HG02970 (cell line): Measurements from ENCODE around the gene ITGB8.

Source experiments
- ATAC-seq: cut with Tn5 transposase; IDR thresholded peaks from one replicate; pipeline ENCODE4 v1.9.1; 2021; ENCODE audit warnings: mild to moderate bottlenecking, moderate library complexity, moderate number of reproducible peaks; ENCODE audit not compliant: unreplicated experiment, low FRiP score

ITGB8 gene

DNA sequence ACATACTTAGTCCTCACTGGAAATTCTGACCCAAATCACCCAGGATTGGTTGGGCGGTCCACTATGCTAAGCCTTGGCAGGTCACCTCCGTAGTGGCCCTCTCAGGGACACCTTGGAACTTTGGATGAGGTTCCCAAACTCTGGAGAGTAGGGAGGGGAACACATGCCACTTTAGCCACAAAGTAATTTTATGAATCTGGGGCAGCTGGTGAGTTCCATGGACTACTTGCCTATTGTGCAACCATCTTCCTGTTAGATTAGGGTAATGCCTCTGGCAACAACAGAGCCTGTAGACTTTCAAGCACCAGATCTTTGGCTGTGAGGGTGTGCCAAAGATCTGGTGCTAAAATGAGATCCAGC, 77.7 kb downstream of the ITGB8 start:
- ATAC-seq = no peak

DNA sequence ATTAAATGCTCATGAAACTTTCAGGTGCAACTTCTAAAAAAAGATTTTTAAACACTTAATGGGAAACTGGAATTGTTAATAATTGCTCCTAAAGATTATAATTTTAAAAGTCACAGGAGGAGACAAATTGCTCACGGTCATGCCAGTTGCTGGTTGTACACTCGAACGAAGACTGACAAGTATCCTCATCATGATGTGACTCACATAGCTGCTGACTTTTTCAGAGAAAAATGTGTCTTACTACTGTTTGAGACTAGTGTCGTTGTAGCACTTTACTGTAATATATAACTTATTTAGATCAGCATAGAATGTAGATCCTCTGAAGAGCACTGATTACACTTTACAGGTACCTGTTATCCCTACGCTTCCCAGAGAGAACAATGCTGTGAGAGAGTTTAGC, 79.3 kb downstream of the ITGB8 start:
- no peak for ATAC-seq

DNA sequence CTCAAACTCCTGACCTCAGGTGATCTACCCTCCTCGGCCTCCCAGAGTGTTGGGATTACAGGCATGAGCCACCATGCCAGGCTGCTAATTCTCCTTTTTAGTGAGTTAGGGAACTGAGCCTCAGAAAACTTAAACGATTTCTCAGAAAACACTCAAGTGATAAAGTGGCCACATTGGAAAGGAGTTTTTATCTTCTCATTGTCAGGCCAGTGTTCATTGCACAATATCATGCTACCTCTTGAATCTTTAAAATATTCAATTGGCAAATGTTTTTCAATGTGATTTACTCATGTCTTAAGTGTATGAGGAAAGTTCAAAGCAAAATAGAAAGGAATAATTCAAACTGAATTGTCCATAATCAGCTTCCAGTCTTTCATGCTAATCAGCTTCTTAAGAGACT, 80.7 kb downstream of the ITGB8 start:
- ATAC-seq = no peak

DNA sequence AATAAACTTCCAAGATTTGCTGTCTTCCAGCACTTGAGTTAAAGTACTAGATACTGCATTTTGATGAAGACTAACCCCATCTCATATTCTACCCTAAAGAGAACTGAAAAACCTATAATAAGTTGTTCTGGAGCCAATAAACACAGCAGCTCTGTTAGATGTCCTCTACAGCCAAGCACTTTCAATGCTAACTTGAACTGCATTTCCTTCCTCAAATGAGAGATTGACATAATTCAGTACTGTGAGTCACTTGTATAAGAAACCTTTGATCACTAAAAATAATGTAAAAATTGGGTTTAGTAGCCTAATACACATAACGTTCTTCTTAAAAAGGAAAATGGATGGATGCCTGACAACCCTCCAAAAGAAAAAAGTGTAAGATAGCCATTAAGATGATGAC, 81.3 kb downstream of the ITGB8 start:
- ATAC-seq = no peak

DNA sequence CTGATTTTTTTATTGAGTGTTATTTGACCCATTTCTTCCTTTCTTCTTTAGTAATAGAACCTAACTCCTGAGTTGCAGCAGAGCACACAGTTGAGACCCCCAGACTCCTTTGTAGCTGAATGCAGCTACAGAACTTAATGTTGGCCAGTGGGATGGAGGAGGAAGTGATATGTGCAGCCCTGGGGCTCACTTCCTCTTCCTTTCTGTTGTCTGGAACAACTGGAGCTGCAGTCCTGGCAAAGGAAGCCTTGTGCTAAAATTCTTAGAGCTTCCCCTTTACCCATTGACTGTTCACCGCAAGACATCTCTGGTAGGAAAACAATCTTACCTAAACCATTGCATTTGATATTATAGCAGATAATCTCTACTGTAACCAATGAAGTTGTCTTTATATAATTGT, 86.6 kb downstream of the ITGB8 start:
- no peak for ATAC-seq

DNA sequence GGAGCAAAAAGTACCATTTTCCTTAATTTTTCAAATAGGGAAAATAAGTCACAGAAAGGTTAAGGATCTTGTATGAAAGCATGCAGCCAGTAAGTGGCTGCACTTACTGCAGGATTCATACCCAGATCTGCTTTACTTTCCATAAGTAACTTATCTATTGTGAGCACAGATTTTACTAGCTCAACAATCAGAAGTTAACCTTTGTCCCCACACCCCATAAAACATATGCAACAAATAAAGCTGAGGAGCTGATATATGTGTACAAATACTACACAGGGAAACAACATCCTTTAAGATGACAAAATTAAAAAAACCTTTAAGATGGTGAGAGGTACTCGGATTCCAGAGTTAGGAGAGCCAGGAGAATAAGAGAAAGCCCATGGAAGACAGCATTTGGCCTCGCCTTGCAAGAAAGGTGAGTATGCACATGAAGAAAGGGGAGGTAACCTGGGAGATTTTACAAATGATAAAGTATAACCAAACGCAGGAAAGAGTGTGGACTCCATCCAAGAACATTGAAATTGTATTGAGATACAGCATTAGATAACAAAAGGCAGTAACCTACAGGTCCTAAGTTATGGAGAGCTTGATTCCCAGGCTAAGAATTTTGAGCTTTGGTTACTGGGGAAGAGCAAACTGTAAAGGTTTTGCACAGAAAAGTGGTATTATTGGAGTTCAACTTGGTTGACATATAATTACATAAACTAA, 87.1 kb downstream of the ITGB8 start:
- ATAC-seq = no peak

DNA sequence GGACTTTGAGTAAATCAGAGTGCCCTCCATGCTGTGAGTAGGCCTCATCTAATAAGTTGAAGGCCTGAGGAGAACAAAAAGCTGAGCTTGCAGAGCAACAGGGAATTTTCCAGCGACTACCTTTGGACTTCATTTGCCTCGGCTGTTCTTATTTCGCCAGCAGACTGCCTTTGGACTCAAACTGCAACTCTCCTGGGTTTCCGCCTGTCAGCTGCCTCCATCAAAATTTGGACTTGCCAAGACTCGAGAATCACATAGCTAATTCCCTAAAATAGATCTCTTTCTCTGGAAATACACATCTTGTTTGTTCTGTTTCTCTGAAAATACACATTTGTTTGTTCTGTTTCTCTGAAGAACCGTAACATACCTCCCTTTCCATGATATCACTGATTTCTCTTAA, 93.8 kb downstream of the ITGB8 start:
- ATAC-seq = no peak

DNA sequence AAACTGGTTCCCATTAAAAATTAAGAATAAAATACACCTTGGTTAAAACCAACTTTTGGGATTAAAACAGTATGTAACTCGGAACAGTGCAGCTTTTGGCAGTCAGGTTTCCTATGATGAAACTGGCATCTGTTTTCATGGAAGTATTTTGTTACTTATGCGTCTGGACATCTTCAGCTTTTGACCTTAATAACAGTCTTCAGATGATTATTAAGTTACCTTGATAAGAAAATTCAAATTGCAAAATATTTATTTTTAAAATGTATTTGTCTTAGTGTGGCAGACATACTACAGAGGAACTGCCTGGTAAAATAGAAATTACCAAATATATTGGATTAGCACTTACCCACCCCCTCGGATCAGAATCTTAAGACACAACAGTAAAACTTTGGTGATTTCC, 100.0 kb downstream of the ITGB8 start:
- no peak for ATAC-seq

DNA sequence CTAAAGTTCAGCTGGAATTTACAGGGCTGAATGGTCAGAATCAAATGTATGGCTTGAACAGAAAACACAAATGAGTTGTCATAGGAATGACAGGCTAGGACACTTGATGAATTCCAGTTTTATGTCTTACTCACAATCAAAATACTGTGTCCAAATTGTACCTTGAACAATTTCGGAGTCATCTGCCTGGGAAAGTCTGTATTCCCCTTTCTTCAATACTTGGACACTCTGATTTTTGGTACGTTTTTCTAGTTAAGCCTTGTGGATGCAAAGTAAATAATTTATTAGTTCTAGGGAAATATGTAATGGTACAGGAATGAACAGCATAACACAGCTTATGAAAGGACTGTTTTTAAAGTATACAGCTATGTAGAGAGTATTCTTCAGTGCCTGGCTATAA, 100.4 kb downstream of the ITGB8 start:
- ATAC-seq = no peak

DNA sequence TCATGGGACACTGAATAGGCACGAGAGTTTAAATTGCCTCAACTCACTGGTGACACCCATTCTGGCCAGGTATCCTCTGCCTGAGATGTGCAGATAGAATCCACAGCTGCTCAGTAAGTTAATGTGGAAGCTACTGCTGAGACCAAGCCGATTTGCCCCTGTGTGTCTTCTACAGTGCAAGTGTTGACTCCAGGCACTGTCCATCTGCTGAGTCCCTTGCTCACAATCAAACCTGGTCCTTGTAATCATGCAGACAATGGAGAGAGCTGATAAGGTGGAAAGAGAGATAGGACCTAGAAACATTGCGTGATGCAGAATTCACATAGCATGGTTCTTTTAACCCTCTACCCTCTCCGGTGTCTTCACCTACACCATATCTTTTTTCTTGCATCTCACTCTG, 101.4 kb downstream of the ITGB8 start:
- no peak for ATAC-seq

DNA sequence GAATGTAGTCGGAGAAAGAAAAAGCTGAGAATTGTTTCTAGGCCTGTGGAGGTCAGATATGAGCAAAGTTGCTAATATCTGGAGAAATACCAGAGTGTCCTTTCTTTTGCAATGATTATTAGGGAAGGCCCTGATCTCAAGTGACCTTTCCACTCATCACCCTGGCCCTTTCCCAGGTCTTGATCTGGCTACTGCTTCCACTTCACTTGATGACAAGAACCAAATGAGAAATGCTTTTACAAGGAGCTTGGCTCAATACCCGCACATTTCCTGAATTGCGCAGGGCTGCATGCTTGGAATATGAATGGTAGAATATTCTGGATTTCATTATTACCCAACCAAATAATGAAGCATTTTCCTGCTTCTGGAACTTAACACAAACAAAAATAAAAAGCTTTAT, 104.6 kb downstream of the ITGB8 start:
- ATAC-seq = no peak

DNA sequence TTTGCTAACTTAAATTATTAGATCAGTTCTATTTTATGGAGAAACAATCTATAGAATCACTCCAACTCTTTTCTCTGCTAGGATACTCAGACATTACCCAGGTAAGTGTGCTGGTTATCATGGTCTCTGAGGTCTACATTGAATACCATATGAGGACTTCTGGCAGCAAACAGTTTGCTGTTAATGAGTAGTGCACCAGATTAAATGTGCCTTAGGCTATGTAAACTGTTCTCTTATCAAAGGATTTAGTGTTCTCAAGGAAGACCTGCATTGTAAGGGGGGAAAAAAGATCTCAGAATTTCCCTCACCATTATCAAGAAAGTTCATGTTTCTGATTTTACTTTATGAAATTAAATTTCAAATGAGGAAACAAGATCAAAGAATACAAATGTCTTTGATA, 107.5 kb downstream of the ITGB8 start:
- ATAC-seq = no peak

DNA sequence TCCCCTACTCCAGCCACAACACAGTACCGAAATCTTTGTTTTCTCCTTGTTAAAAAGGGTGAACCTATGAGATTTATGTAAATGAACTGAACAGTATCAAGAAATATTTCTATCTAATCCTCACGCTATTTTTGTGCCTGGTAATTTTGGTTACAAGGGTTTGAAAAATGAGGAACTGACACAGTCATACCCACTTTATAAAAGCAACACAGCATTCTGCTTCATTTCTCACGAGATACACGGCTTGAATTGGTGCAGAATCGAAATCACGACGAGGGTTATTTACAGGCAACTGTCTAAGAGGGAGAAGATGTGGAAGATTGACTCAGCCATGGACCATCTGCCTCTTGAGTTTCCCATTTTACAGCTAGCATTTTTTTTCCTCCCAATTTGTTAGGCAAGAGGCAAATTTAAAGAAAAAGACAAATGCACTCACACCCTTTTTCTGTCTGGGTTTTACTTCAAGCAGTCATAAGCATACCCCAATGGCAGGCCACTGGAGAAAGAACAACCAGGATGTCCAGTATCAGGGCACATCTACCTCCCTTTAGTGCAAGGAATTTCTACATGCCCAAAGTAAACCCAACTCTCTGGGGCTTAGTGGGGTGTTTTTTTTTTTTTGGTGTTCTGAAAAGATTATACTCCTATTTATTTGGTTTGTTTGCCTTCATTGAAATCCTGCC, 108.1 kb downstream of the ITGB8 start:
- peak; percentile 80 for ATAC-seq

DNA sequence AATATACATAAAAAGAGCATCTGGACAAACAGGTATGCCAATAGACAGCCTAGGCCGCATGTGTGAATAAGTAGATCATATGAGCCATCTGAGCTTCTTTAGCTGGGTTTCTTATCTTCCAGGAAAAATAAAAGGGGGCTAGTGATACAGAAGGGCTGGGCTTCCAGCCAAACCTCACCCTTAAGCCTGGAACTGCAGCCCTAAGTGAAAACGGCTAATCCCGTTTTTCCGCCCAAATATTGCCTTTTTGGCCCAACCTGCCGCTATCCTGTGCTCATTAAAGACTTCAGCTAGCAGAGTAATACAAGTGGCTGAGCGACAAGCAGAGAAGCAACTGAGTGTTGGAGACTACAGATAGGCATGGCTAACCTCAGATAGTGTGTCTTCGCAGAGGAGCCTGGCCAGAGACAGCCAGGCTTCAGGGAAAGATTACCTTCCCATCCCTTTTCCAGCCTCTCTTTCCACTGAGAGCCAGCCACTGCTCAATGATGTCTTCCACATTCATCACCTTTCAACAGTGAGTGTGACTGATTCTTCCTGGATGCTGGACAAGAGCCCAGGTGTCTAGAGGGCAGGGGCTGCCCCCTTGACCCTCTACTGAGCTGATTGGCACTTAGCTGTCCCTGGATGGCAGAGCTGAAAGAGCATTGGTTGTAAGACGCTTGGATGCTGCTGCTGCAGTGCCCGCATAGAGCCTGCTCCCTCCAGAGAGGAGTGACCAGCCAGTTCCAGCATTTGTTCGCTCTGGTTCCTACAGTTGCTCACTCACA, 108.9 kb downstream of the ITGB8 start:
- ATAC-seq = no peak

DNA sequence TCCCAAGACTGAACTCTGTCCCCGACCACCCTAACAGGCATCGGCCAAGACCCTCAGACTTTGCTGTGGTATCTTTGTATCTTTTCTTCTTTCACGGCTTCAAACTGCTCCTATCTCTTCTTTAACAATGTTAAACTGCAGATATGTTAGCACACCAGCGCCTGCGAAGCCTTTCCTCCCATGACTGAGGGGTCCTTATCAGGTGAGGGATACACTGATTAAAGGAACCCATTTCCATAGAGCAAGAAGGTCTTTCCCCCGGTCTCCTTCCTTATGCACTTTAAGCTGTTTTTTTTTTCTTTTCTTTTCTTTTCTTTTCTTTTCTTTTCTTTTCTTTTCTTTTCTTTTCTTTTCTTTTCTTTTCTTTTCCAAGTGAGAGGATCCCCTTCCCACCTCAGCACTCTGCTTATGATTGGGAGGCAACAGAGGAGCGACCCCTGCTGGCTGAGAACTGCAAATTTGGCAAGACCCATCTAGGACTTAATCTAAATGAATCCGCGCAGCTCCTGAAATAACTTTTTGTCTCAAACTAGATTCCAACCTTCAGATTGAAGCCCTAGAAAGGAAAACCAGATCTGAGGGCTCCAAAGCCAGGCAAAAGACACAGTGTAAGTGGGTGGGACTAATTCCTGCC, 109.9 kb downstream of the ITGB8 start:
- no peak for ATAC-seq

DNA sequence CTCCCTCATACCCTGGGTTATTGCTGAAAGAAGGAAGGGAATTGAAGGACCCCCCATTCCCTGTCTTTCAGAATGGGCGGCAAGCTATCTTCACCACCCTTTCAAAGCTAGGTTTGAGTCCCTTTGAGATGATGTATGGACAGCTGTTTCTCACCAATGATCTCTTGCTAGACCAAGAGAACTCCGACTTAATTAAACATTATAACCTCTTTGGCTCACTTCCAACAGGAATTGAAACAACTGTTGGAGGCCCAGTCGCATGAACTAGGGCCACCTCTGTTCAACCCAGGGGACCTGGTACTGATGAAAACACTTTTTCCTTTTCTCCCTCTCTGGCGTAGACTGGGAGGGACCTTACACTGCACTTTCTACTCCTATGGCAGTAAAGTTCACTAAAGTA, 110.6 kb downstream of the ITGB8 start:
- no peak for ATAC-seq

DNA sequence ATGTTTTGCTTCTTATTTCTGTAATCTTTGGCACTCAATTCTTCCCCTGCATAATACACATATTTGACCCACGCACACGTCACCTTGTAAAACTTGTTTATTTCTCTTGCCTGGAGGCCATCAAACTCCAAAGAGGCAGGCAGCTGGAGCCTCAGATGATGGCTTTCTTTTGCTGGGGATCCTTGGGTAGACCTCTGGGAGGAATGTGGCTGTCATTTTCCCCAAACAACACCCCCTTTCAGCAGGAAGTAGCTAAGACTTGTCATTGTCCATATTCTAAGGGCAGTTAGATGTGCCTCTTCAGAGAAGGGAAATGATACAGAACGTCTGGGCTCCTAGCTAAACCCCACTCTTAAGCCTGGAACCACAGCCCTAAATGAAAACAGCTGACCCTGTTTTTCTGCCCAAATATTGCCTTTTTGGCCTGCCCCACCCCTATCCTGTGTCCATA, 111.3 kb downstream of the ITGB8 start:
- no peak for ATAC-seq

DNA sequence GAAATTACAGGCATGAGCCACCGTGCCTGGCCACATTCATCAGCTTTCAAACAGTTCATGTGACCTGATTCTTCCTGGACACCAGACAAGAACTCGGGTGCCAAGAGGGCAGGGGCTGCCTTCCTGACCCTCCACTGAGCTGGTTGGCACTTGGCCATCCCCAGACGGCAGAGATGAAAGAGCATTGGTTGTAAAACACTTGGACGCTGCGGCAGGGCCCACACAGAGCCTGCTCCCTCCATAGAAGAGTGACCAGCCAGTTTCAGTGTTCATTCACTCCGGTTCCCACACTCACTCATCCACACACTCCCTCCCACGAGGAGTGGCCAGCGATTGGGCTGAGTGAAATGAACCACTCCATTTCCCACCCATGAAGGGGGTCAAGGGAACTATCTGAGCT, 112.3 kb downstream of the ITGB8 start:
- ATAC-seq = no peak

DNA sequence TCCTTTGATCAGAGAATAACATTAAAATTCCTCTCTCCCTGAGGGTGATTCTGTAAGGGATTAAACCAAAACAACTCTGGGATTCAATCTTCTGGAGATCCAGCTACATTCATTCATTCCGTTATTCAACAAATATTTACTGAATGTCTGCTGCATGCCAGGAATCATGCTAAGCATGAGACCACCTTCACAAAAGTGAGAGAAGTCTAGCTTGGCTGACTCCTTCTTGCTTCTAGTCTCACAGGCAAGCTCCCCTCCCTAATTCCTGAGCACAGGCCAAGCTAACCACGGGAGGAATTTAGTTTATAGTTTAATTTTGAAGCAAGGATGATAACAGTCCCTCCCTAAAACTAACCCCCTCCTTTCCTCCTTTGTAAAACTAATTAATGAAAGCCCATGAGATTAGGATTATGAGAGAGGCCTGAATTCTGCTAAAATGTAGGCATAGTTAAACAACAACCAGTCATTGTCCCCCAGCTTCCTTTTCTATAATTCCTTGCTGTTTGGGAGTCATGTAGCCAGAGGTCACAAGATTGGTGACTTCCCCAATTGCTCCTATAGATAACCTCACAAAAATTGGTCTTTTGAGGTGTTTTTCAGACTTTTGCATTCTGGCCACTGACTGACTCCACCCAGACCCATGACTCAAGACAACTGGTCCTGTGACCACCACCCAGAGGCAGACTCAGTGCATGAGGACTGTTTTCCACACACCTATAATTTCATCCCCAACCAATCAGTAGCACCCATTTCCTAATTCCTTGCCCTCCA, 113.5 kb downstream of the ITGB8 start:
- no peak for ATAC-seq

DNA sequence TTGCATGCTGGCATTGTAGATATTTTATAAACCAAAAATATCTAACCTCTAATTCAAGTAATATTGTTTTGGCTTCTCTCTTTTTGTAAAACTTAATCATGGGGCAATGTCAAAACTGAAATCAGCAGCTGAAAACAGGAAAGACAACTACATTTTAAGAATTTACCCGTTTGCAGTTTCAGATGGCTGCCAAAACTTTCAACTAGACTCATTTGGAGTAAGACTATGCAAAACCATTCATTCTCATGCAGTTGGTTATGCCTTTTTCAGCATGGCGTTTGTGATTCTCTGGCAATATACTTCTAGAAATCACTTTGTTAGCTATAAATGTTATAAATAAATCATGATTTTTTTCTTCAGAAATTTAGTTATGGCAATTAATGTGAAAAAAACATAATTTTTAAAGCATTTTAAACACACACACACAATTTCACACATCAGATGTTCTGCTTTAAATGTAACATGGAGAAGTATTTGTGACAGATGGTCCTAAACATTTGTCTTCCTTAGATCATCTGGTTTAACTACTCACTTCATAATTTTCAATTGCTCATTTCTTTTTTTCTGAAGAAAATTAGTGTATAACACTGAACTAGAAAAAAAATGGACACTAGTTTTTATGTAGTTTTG, 116.4 kb downstream of the ITGB8 start:
- ATAC-seq = no peak
